ENCODE data around the gene SLCO4C1.

DNA sequence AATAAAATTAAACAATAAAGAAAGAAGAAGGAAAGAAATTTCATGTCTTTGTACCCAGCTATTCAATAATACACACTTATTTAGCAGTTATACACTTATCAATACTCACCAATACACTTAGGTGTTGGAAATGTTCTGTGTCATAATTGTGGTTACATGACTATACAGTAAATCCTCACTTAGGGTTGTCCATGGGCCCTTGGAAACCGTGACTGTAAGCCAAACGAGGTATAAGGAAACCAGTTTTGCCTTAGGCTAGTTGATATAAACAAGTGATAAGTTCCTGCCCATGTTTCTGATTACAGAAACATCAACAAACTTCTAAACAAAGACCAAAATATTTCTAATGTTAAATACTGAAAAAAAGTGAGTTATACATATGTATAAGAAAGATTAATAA lies 10.0 kb upstream of the SLCO4C1 start:
- no peak for TF ChIP-seq CTCF (IDR thresholded peaks at IDR 0.05)
- TF ChIP-seq POLR2A (IDR thresholded peaks at IDR 0.05) = no peak

All from lower leg skin (tissue), 3 donors.